ENCODE results near the gene RSPH1. TPM values are rescaled to one million over a fixed set of nuclear protein-coding genes. Genes with fewer than 3 reads are reported as not detected.

Gene RSPH1
- total RNA-seq, 4 donors from 2014 or later, result 0.99 to 1.9 (median 1.9) TPM; not detected in 1

DNA sequence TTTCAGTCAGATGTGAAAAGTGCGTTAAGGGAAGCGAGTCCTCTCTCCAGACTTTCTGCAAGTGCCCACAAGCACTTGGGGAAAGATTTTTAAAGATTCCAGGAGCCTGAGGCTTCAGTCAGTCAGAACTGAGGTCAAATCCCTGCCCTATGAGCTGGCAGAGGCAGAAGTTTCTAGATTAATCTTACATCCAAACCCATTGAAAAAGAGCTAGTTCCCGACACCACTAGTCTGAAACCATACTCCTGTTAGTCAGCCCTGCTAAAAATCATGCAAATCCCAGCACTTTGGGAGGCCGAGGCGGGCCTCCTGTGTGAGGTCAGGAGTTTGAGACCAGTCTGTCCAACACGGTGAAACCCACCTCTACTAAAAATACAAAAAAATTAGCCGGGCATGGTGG, 21.0 kb downstream of the RSPH1 start:
- Histone ChIP-seq H3K4me3 (no peak overlapping the region), H3K27me3 (peaks cover 27% of the 10 kb centered on the region), H3K9me3 (no peaks in the 10 kb centered on the region), H3K36me3 (no peaks in the 10 kb centered on the region), H3K27ac (no peak overlapping the region), H3K4me1 (no peaks in the 10 kb centered on the region)
- ATAC-seq, result no peak
- 78% methylated on average over 6 of the region's 7 CpGs; no CpG with 5 or more reads in 1 of the 2 donors for WGBS, 2 donors (ENCODE audit: low coverage in 1 of 2)
- TF ChIP-seq POLR2AphosphoS5 (IDR thresholded peaks at IDR 0.05), result no peak
- TF ChIP-seq, protein P1, sequence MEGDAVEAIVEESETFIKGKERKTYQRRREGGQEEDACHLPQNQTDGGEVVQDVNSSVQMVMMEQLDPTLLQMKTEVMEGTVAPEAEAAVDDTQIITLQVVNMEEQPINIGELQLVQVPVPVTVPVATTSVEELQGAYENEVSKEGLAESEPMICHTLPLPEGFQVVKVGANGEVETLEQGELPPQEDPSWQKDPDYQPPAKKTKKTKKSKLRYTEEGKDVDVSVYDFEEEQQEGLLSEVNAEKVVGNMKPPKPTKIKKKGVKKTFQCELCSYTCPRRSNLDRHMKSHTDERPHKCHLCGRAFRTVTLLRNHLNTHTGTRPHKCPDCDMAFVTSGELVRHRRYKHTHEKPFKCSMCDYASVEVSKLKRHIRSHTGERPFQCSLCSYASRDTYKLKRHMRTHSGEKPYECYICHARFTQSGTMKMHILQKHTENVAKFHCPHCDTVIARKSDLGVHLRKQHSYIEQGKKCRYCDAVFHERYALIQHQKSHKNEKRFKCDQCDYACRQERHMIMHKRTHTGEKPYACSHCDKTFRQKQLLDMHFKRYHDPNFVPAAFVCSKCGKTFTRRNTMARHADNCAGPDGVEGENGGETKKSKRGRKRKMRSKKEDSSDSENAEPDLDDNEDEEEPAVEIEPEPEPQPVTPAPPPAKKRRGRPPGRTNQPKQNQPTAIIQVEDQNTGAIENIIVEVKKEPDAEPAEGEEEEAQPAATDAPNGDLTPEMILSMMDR (IDR thresholded peaks at IDR 0.05), result no peak
- TF ChIP-seq EP300 (IDR thresholded peaks at IDR 0.05), result no peak
- no peak for TF ChIP-seq POLR2A (IDR thresholded peaks at IDR 0.05)

DNA sequence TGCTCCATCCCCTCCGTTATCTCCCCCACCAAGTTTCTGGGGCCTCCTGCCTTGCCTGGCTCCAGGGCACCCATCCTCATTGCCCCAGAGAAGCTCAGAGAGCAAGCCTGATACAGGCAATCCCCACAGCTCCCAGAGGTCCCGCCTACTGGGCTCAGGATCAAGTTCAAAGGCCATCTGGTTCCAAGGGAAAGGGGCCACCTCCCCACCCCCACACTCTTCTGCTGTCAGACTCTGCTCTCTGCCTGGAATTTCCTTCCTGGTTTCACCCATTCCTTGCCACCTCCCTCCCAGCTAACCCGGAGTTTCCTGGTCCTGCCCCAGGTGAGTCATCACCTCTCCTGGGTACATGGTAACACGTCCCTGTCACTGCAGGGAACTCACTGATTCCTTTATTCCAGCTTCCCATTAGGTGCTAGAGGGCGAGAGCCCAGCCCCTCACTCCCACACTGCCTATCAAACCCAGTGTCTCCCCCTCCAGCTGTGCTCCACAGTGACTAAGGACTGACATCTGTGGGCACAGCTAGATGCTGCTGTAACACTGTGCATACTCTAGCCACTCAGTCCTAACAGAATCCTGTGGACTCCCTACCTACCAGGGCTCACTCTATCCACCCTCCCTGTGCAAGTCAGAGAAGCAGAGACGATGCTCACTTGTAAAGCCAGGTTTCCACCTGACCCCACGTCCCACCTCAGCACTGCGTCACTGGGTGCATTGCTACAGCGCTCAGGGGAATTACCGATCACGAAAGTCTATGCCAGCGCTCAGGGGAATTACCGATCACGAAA, 21.8 kb downstream of the RSPH1 start:
- H3K27ac ChIP-seq, result no peak overlapping the region
- no peak for ATAC-seq
- no peaks in the 10 kb centered on the region for H3K9me3 ChIP-seq
- no peaks in the 10 kb centered on the region for H3K36me3 ChIP-seq
- no peaks in the 10 kb centered on the region for H3K4me1 ChIP-seq
- H3K4me3 ChIP-seq, result no peak overlapping the region
- WGBS, 2 donors (ENCODE audit: low coverage in 1 of 2), result 60 to 63% methylated on average over 11 to 12 of the region's 14 CpGs
- no peak for TF ChIP-seq POLR2A (IDR thresholded peaks at IDR 0.05)
- TF ChIP-seq POLR2AphosphoS5 (IDR thresholded peaks at IDR 0.05), result no peak
- TF ChIP-seq EP300 (IDR thresholded peaks at IDR 0.05), result no peak
- TF ChIP-seq, protein P1 (IDR thresholded peaks at IDR 0.05), result no peak
- peaks cover 27% of the 10 kb centered on the region for H3K27me3 ChIP-seq

DNA sequence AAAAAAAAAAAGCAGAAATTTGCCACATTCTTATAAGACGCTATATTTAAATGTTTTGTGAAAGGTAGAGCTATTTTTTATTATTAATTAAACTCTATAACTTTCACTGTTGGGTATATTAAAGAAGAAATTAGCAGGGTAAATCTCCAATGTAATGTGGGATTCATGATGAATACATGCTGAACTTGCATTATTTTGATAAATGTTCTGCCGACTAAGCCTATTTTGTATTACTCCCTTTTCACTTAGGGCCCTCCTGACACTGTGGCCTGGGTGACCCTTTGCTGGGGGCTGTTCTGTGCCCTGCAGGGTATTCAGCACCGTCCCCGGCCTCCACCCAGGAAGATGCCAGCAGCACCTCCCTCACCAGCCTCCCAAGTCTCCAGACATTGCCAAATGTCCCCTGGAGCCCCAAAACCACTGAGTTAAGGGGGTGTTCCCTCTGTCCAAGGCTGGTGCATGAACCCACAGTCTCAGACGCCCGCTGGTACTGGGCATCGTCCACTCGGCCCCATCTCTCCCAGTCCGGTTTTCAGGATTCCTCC, 22.5 kb downstream of the RSPH1 start:
- ATAC-seq, result no peak
- Histone ChIP-seq H3K4me1 (no peaks in the 10 kb centered on the region), H3K27me3 (peaks cover 27% of the 10 kb centered on the region), H3K9me3 (no peaks in the 10 kb centered on the region), H3K27ac (no peak overlapping the region), H3K36me3 (no peaks in the 10 kb centered on the region), H3K4me3 (no peak overlapping the region)
- TF ChIP-seq EP300 (IDR thresholded peaks at IDR 0.05), result no peak
- TF ChIP-seq POLR2AphosphoS5 (IDR thresholded peaks at IDR 0.05), result no peak
- no peak for TF ChIP-seq POLR2A (IDR thresholded peaks at IDR 0.05)
- TF ChIP-seq, protein P1 (IDR thresholded peaks at IDR 0.05), result no peak
- 72 to 91% methylated on average over 3 to 7 of the region's 9 CpGs for WGBS, 2 donors (ENCODE audit: low coverage in 1 of 2)

DNA sequence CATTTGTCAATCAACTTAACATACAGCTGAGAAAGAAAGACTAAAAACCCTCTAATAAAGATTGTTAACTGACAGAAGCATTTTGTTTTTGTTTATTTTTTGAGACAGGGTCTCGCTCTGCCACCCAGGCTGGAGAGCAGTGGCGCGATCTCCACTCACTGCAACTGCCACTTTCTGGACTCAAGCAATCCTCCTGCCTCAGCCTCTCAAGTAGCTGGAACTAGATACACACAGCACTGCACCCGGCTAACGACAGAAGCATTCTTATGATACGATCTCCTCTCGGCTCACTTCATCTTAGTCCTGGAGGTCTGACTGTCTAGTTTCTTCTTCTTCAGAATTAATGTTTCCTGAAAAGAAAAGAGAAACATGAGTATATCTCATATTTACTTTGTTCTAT, 23.5 kb downstream of the RSPH1 start:
- H3K36me3 ChIP-seq, result no peaks in the 10 kb centered on the region
- ATAC-seq, result no peak
- H3K4me3 ChIP-seq, result no peak overlapping the region
- H3K4me1 ChIP-seq, result peaks cover 0 to 3% (median 0%) of the 10 kb centered on the region in 3 donors
- H3K27me3 ChIP-seq, result peaks cover 27% of the 10 kb centered on the region
- WGBS, 2 donors (ENCODE audit: low coverage in 1 of 2), result 62 to 69% methylated on average over 7 of the region's 7 CpGs
- no peak overlapping the region for H3K27ac ChIP-seq
- TF ChIP-seq EP300 (IDR thresholded peaks at IDR 0.05) (no peak), POLR2A (IDR thresholded peaks at IDR 0.05) (no peak), POLR2AphosphoS5 (IDR thresholded peaks at IDR 0.05) (no peak)
- TF ChIP-seq, protein P1 (IDR thresholded peaks at IDR 0.05), result no peak
- no peaks in the 10 kb centered on the region for H3K9me3 ChIP-seq

Data from gastroesophageal sphincter (tissue), 4 donors.